HepG2 (cell line): ENCODE results near the gene KIAA0040. TPM values are rescaled to one million over a fixed set of nuclear protein-coding genes. Genes with fewer than 3 reads are reported as not detected.

Experiments
- ATAC-seq: fragments of 200-7000 bp; cut with Tn5 transposase; 3 replicates; pipeline ENCODE4 v1.9.1; 2020; ENCODE audit warnings: mild to moderate bottlenecking, moderate library complexity
- BruUV-seq: library from RNA; stranded (reverse); fragments of 400-500 nt; replicated peaks from 2 replicates; lab custom pipeline; 2021; lab: Mats Ljungman, UMichigan
- CTCF ChIA-PET: fragments of 300-600 bp; formaldehyde crosslinking; extraction: SDS; loops from one replicate; lab custom pipeline; 2021; ENCODE audit warnings: low total read pairs, inconsistent platforms, low intra/inter-chr PET ratio; lab: Yijun Ruan, JAX
- POLR2A ChIA-PET: fragments of 350-600 bp; sonication (Branson Sonifier 250); formaldehyde crosslinking; loops from one replicate; lab custom pipeline; 2020; ENCODE audit warnings: antibody characterized with exemption, inconsistent platforms; lab: Yijun Ruan, JAX
- DNase-seq: peaks from one replicate; pipeline ENCODE4 v3.0.0-alpha.2; 2015; ENCODE audit warnings: low spot score
- FAIRE-seq: peaks from 3 replicates; lab custom pipeline; 2011; peaks lifted over from hg19 to GRCh38; lab: Jason Lieb, UNC
- H2AFZ ChIP-seq: one replicate; pipeline ENCODE4 v1.6.1; 2011; ENCODE audit warnings: low read length, inconsistent platforms
- H3K27ac ChIP-seq: fragments of 300-600 bp; 3 replicates; pipeline ENCODE4 v1.8.0; 2011; ENCODE audit warnings: mixed run types, mild to moderate bottlenecking, mixed read lengths, low read length, inconsistent platforms; ENCODE audit not compliant: insufficient read depth; ENCODE audit errors: extremely low read length
- H3K27me3 ChIP-seq, 2 experiments: fragments of 200-600 bp in 1 of 2; 2 replicates in 1 of 2; 3 replicates in 1 of 2; pipeline versions ENCODE4 v1.6.0 to v1.8.0; 2011; ENCODE audit warnings: low read length in 2 of 2, mild to moderate bottlenecking in 2 of 2, moderate library complexity in 2 of 2, inconsistent platforms in 1 of 2; ENCODE audit not compliant: insufficient read depth in 2 of 2, control insufficient read depth in 1 of 2
- H3K36me3 ChIP-seq, 2 experiments: fragments of 200-600 bp in 1 of 2; replicated peaks in 1 of 2; 2 replicates in 1 of 2; 3 replicates in 1 of 2; pipeline versions ENCODE4 v1.5.1 to v1.8.0; 2011; ENCODE audit warnings: low read length in 2 of 2, inconsistent platforms in 1 of 2; ENCODE audit not compliant: insufficient read depth in 2 of 2, control insufficient read depth in 1 of 2
- H3K4me1 ChIP-seq: 2 replicates; pipeline ENCODE4 v1.5.1; 2012; ENCODE audit warnings: low read length, inconsistent platforms; ENCODE audit not compliant: insufficient read depth
- H3K4me2 ChIP-seq: 2 replicates; pipeline ENCODE4 v1.6.0; 2011; ENCODE audit warnings: low read depth, low read length, inconsistent platforms
- H3K4me3 ChIP-seq, 3 experiments: fragments of 200-600 bp in 1 of 3; sonication (generic), shearing (Covaris generic) in 1 of 3; replicated peaks in 1 of 3; 2 replicates each; pipeline ENCODE4 v1.5.1; 2011 to 2016; ENCODE audit warnings: low read length in 3 of 3, inconsistent platforms in 2 of 3, low read depth in 2 of 3, mild to moderate bottlenecking in 2 of 3, control low read depth in 1 of 3, mixed read lengths in 1 of 3; ENCODE audit not compliant: insufficient read depth in 1 of 3
- H3K79me2 ChIP-seq: one replicate; pipeline ENCODE4 v1.6.1; 2011; ENCODE audit warnings: low read length, inconsistent platforms; ENCODE audit not compliant: insufficient read depth
- H3K9ac ChIP-seq: 2 replicates; pipeline ENCODE4 v1.6.0; 2011; ENCODE audit warnings: mild to moderate bottlenecking, low read depth, low read length, inconsistent platforms; ENCODE audit not compliant: insufficient read depth
- H3K9me3 ChIP-seq: 2 replicates; pipeline ENCODE4 v1.5.1; 2012; ENCODE audit warnings: mild to moderate bottlenecking, low read length
- H4K20me1 ChIP-seq: 2 replicates; pipeline ENCODE4 v1.6.0; 2011; ENCODE audit warnings: inconsistent platforms, mild to moderate bottlenecking, low read length, moderate library complexity; ENCODE audit not compliant: insufficient read depth
- ATF5 ChIP-seq: sonication (generic); formaldehyde crosslinking; IDR thresholded peaks from 2 replicates; pipeline ENCODE4 v1.4.0; 2020; ENCODE audit warnings: mild to moderate bottlenecking, low read depth, missing genetic modification reagents
- ATF7-NPFF ChIP-seq: sonication (generic); formaldehyde crosslinking; IDR thresholded peaks from 2 replicates; pipeline ENCODE4 v1.8.1; 2023; ENCODE audit warnings: mild to moderate bottlenecking, low read depth, missing genetic modification reagents, moderate library complexity
- CENPT ChIP-seq: sonication (generic); formaldehyde crosslinking; IDR thresholded peaks from 2 replicates; pipeline ENCODE4 v1.8.0; 2022; ENCODE audit warnings: low read depth, mild to moderate bottlenecking, moderate library complexity, missing genetic modification reagents
- FLYWCH1 ChIP-seq: sonication (generic); formaldehyde crosslinking; IDR thresholded peaks from 2 replicates; pipeline ENCODE4 v1.8.1; 2023; ENCODE audit warnings: mild to moderate bottlenecking, missing genetic modification reagents
- FOSL1 ChIP-seq: sonication (generic); formaldehyde crosslinking; IDR thresholded peaks from 2 replicates; pipeline ENCODE4 v1.9.0; 2021; ENCODE audit warnings: missing genetic modification reagents, borderline replicate concordance
- GMEB2 ChIP-seq: IDR thresholded peaks from 2 replicates; pipeline ENCODE4 v1.6.1; 2016; ENCODE audit warnings: missing biosample characterization, missing genetic modification reagents, low read depth
- MED1 ChIP-seq: sonication (generic); formaldehyde crosslinking; IDR thresholded peaks from 2 replicates; pipeline ENCODE4 v1.4.0; 2020; ENCODE audit warnings: missing genetic modification reagents
- PATZ1 ChIP-seq: sonication (generic); formaldehyde crosslinking; IDR thresholded peaks from 2 replicates; pipeline ENCODE4 v1.4.0; 2020; ENCODE audit warnings: missing genetic modification reagents
- ZFY ChIP-seq: sonication (generic); formaldehyde crosslinking; IDR thresholded peaks from 2 replicates; pipeline ENCODE4 v1.4.0; 2020; ENCODE audit warnings: missing genetic modification reagents
- ZNF251 ChIP-seq: sonication (generic); formaldehyde crosslinking; IDR thresholded peaks from 2 replicates; pipeline ENCODE4 v1.9.0; 2021; ENCODE audit warnings: mild to moderate bottlenecking, missing genetic modification reagents
- ZNF382 ChIP-seq: sonication (generic); formaldehyde crosslinking; IDR thresholded peaks from 2 replicates; pipeline ENCODE4 v1.5.0; 2020; ENCODE audit warnings: missing genetic modification reagents, mild to moderate bottlenecking, borderline replicate concordance
- ZNF629 ChIP-seq: sonication (generic); formaldehyde crosslinking; conservative IDR thresholded peaks from 2 replicates; pipeline ENCODE4 v1.5.0; 2020; ENCODE audit warnings: missing genetic modification reagents
- ZNF75D ChIP-seq: sonication (generic); formaldehyde crosslinking; IDR thresholded peaks from 2 replicates; pipeline ENCODE4 v1.8.1; 2023; ENCODE audit warnings: missing genetic modification reagents, mild to moderate bottlenecking, borderline replicate concordance
- ZNF879 ChIP-seq: sonication (generic); formaldehyde crosslinking; IDR thresholded peaks from 2 replicates; pipeline ENCODE4 v1.8.1; 2023; ENCODE audit warnings: missing genetic modification reagents
- WGBS: methylation state at CpG from one replicate; pipeline ENCODE4 v1.1.6; 2017; ENCODE audit warnings: low lambda C conversion rate; 5-methylcytosine and 5-hydroxymethylcytosine counted together
- in situ Hi-C: cut with HindIII; loops from 2 replicates; pipeline ENCODE4 v1.10.0; 2017; ENCODE audit warnings: low pct_unique_long_range_greater_than_20kb; ENCODE audit not compliant: extremely low pct_ligation_motif_present
- intact Hi-C: fragments of 100-400 bp; cut with micrococcal nuclease; formaldehyde crosslinking; loops from one replicate; pipeline ENCODE4 v1.10.0; 2022; ENCODE audit not compliant: unreplicated experiment
- polyA plus RNA-seq, 8 experiments: library from polyadenylated mRNA; depleted of rRNA in 3 of 8; stranded (reverse) in 7 of 8; unstranded in 1 of 8; fragments of >200 nt; fragmentation: Illumina TruSeq in 4 of 8; extraction: Trizol in 4 of 8; gene quantifications; 2 replicates each; pipeline versions ENCODE4 v1.2.1 to v1.2.3, GENCODE V29; 2011 to 2016; ENCODE audit warnings: low read depth in 4 of 8, missing spikeins in 1 of 8, mixed read lengths in 1 of 8; ENCODE audit not compliant: insufficient read depth in 1 of 8
- total RNA-seq, 5 experiments: library from RNA; depleted of rRNA; stranded (reverse); fragments of >200 nt; fragmentation: Illumina TruSeq; extraction: Trizol; gene quantifications; 2 replicates each; pipeline ENCODE4 v1.2.3, GENCODE V29; 2016; ENCODE audit warnings: low read depth in 1 of 5

The KIAA0040 gene
- total and polyA plus RNA-seq, 2 of the 13 experiments (the other 11 are each of a cell fraction or from before 2014, with no cell fraction given) = 0.24 to 0.26 TPM

- TF ChIP-seq MED1 (CRISPR knock-in tag) (no peak), ATF5 (CRISPR knock-in tag) (no peak), ZFY (CRISPR knock-in tag) (no peak), ZNF382 (CRISPR knock-in tag) (no peak), ZNF629 (CRISPR knock-in tag) (no peak)
- TF ChIP-seq, all 625 proteins: peak for 0
- ATAC-seq (no peak), DNase-seq (no peak), FAIRE-seq (no peak)
- in situ Hi-C loops = no loop called here
- Histone ChIP-seq H3K9me3 (no peaks in the 10 kb centered on the region), H3K27ac (no peak overlapping the region), H3K4me1 (no peaks in the 10 kb centered on the region), H3K36me3 (no peaks in the 10 kb centered on the region), H4K20me1 (no peaks in the 10 kb centered on the region), H3K27me3 (no peaks in the 10 kb centered on the region; a peak in 1 of 5 replicates), H3K4me3 (no peak overlapping the region), H2AFZ (no peak overlapping the region), H3K79me2 (no peaks in the 10 kb centered on the region), H3K9ac (no peak overlapping the region), H3K4me2 (no peak overlapping the region)
- no TSS peak for BruUV-seq
- ChIA-PET CTCF (no interaction called here), POLR2A (no interaction called here)
- WGBS = 3% methylated on average over 1 of the region's 1 CpG
- intact Hi-C loops = no loop called here
Measured at GRCh38 chr1:175134500-175134899, 58.1 kb downstream of the KIAA0040 start.

GRCh38 chr1:175133673-175134435 is 58.7 kb downstream of the KIAA0040 start:
- Histone ChIP-seq H3K27me3 (no peaks in the 10 kb centered on the region; a peak in 1 of 5 replicates), H4K20me1 (no peaks in the 10 kb centered on the region), H3K4me2 (no peak overlapping the region), H3K79me2 (no peaks in the 10 kb centered on the region), H3K9me3 (no peaks in the 10 kb centered on the region), H2AFZ (no peak overlapping the region), H3K36me3 (no peaks in the 10 kb centered on the region), H3K9ac (no peak overlapping the region), H3K27ac (no peak overlapping the region), H3K4me1 (no peaks in the 10 kb centered on the region), H3K4me3 (no peak overlapping the region)
- in situ Hi-C loops = no loop called here
- no peak for ATAC-seq
- POLR2A ChIA-PET = no interaction called here
- FAIRE-seq = no peak
- BruUV-seq = no TSS peak
- 14% methylated on average over 6 of the region's 6 CpGs for WGBS
- intact Hi-C loops = no loop called here
- CTCF ChIA-PET = no interaction called here
- no peak for DNase-seq
- no peak for TF ChIP-seq CENPT (CRISPR knock-in tag)
- TF ChIP-seq PATZ1 = no peak
- no peak for TF ChIP-seq ZNF75D (CRISPR knock-in tag)
- TF ChIP-seq ATF7-NPFF (CRISPR knock-in tag) = no peak
- no peak for TF ChIP-seq FLYWCH1 (CRISPR knock-in tag)
- TF ChIP-seq FOSL1 = no peak
- no peak for TF ChIP-seq ZNF629 (CRISPR knock-in tag)
- no peak for TF ChIP-seq GMEB2 (CRISPR knock-in tag)
- TF ChIP-seq ZNF251 (CRISPR knock-in tag) = no peak
- no peak for TF ChIP-seq ZNF879 (CRISPR knock-in tag)
